Osteoblast (primary cell): ENCODE measurements around the gene AFDN. TPM values are rescaled to one million over a fixed set of nuclear protein-coding genes. Genes with fewer than 3 reads are reported as not detected.

Experiments
- DNase-seq: peaks from one replicate; pipeline ENCODE4 v3.0.0; 2011; ENCODE audit warnings: low spot score, mixed read lengths; ENCODE audit not compliant: insufficient read length; ENCODE audit errors: missing footprints
- H2AFZ ChIP-seq: 2 replicates; pipeline ENCODE4 v1.6.0; 2011; ENCODE audit warnings: mild to moderate bottlenecking, low read length
- H3K27ac ChIP-seq: 2 replicates; pipeline ENCODE4 v1.5.1; 2011; ENCODE audit warnings: mild to moderate bottlenecking, low read depth, low read length, moderate library complexity
- H3K27me3 ChIP-seq: 2 replicates; pipeline ENCODE4 v1.6.0; 2012; ENCODE audit warnings: mild to moderate bottlenecking, control low read depth, inconsistent platforms, low read length, moderate library complexity; ENCODE audit not compliant: insufficient read depth
- H3K36me3 ChIP-seq: 2 replicates; pipeline ENCODE4 v1.5.1; 2011; ENCODE audit warnings: mild to moderate bottlenecking, low read length, control low read depth, moderate library complexity; ENCODE audit not compliant: insufficient read depth
- H3K4me1 ChIP-seq: 2 replicates; pipeline ENCODE4 v1.5.1; 2011; ENCODE audit warnings: mild to moderate bottlenecking, low read length, control low read depth, moderate library complexity; ENCODE audit not compliant: insufficient read depth
- H3K4me2 ChIP-seq: 2 replicates; pipeline ENCODE4 v1.6.0; 2011; ENCODE audit warnings: mild to moderate bottlenecking, low read length; ENCODE audit not compliant: insufficient read depth
- H3K4me3 ChIP-seq: fragments of 200-600 bp; sonication (generic); 3 replicates; pipeline ENCODE4 v1.5.1; 2012; ENCODE audit warnings: mild to moderate bottlenecking, low read length, inconsistent platforms; ENCODE audit not compliant: insufficient read depth
- H3K79me2 ChIP-seq: 2 replicates; pipeline ENCODE4 v1.6.0; 2012; ENCODE audit warnings: mild to moderate bottlenecking, low read length, control low read depth, inconsistent platforms; ENCODE audit not compliant: insufficient read depth
- H3K9me3 ChIP-seq: 2 replicates; pipeline ENCODE4 v1.5.1; 2011; ENCODE audit warnings: low read depth, low read length, control low read depth
- H4K20me1 ChIP-seq: 2 replicates; pipeline ENCODE4 v1.6.0; 2012; ENCODE audit warnings: mild to moderate bottlenecking, low read length, control low read depth; ENCODE audit not compliant: insufficient read depth
- total RNA-seq: library from RNA; depleted of rRNA; stranded (reverse); fragments of >200 nt; gene quantifications from 2 replicates; pipeline ENCODE4 v1.2.3, GENCODE V29; 2012
- TF ChIP-seq, protein P1 (sequence below): IDR thresholded peaks from 2 replicates; pipeline ENCODE4 v1.5.1; 2011; ENCODE audit warnings: mild to moderate bottlenecking, low read depth, low read length, moderate library complexity; ENCODE audit errors: extremely low read depth

Gene AFDN
- total RNA-seq, 1 donor, result 52.5 TPM

DNA sequence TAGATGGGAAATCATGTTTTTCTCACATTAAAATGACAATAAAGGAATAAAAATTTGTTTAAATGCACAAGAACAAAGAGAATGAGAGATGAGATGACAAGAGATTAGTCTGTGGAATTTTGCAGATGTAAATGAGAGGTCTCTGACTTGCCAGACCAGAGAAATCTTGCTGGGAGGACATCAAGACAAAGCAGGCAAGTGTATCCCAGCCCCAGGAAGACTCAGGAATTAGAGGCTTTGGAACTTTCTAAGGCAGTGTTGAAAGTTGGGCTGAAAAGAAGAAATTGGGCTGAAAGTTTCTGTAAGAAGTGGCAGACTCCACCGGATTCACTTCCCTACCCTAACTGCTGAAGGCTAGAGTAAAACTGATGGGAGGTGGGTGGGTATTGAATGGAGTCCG is 54.6 kb downstream of the AFDN start:
- TF ChIP-seq, protein P1, sequence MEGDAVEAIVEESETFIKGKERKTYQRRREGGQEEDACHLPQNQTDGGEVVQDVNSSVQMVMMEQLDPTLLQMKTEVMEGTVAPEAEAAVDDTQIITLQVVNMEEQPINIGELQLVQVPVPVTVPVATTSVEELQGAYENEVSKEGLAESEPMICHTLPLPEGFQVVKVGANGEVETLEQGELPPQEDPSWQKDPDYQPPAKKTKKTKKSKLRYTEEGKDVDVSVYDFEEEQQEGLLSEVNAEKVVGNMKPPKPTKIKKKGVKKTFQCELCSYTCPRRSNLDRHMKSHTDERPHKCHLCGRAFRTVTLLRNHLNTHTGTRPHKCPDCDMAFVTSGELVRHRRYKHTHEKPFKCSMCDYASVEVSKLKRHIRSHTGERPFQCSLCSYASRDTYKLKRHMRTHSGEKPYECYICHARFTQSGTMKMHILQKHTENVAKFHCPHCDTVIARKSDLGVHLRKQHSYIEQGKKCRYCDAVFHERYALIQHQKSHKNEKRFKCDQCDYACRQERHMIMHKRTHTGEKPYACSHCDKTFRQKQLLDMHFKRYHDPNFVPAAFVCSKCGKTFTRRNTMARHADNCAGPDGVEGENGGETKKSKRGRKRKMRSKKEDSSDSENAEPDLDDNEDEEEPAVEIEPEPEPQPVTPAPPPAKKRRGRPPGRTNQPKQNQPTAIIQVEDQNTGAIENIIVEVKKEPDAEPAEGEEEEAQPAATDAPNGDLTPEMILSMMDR, result no peak
- Histone ChIP-seq H3K4me1 (no peaks in the 10 kb centered on the region), H3K9me3 (no peaks in the 10 kb centered on the region), H3K27ac (no peak overlapping the region), H3K4me3 (no peak overlapping the region), H3K27me3 (no peaks in the 10 kb centered on the region), H4K20me1 (no peaks in the 10 kb centered on the region), H3K79me2 (no peaks in the 10 kb centered on the region), H2AFZ (no peak overlapping the region), H3K4me2 (no peak overlapping the region), H3K36me3 (no peaks in the 10 kb centered on the region)
- no peak for DNase-seq

DNA sequence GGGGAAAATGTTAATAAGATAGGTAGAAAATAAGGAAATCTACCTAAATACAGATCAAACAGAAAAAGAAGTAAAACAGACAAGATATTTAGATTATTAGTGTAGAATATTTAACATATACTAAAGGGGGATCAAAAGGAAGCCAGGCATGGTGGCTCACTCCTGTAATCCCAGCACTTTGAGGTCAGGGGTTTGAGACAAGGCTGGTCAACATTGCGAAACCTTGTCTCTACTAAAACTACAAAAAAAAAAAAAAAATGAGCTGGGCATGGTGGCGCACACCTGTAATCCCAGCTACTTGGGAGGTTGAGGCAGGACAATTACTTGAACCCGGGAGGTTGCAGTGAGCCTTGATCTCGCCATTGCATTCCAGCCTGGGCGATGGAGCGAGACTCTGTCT is 55.5 kb downstream of the AFDN start:
- Histone ChIP-seq H2AFZ (no peak overlapping the region), H3K36me3 (no peaks in the 10 kb centered on the region), H3K4me2 (no peak overlapping the region), H3K79me2 (no peaks in the 10 kb centered on the region), H4K20me1 (no peaks in the 10 kb centered on the region), H3K9me3 (no peaks in the 10 kb centered on the region), H3K27me3 (no peaks in the 10 kb centered on the region), H3K4me1 (no peaks in the 10 kb centered on the region), H3K4me3 (no peak overlapping the region), H3K27ac (no peak overlapping the region)
- TF ChIP-seq, protein P1, result no peak
- no peak for DNase-seq

DNA sequence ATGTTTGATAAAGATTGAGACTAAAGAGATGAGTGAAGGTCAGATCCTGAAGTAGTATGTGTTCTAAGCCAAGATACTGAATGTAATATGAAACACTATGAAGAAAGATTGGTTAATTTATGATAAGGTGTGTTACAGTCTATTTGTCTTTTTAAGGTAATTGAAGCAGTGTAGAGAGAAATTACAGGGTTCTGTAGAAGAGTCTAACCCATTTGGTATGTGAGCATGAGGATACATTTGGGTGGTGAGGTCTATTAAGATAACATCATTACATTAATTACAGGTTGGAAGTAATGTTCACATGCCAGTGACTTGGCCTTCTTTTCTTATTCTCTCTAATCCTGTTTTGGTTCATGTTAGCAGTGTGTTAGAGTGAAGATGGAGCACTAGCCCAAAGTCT is 61.4 kb downstream of the AFDN start:
- DNase-seq, result no peak
- H3K27me3 ChIP-seq, result no peaks in the 10 kb centered on the region
- no peak overlapping the region for H3K27ac ChIP-seq
- H3K79me2 ChIP-seq, result no peaks in the 10 kb centered on the region
- no peak overlapping the region for H3K4me3 ChIP-seq
- H3K36me3 ChIP-seq, result no peaks in the 10 kb centered on the region
- H3K9me3 ChIP-seq, result no peaks in the 10 kb centered on the region
- no peak overlapping the region for H2AFZ ChIP-seq
- H3K4me2 ChIP-seq, result no peak overlapping the region
- peaks cover 2% of the 10 kb centered on the region for H4K20me1 ChIP-seq
- TF ChIP-seq, protein P1, result no peak
- peaks cover 4% of the 10 kb centered on the region for H3K4me1 ChIP-seq

DNA sequence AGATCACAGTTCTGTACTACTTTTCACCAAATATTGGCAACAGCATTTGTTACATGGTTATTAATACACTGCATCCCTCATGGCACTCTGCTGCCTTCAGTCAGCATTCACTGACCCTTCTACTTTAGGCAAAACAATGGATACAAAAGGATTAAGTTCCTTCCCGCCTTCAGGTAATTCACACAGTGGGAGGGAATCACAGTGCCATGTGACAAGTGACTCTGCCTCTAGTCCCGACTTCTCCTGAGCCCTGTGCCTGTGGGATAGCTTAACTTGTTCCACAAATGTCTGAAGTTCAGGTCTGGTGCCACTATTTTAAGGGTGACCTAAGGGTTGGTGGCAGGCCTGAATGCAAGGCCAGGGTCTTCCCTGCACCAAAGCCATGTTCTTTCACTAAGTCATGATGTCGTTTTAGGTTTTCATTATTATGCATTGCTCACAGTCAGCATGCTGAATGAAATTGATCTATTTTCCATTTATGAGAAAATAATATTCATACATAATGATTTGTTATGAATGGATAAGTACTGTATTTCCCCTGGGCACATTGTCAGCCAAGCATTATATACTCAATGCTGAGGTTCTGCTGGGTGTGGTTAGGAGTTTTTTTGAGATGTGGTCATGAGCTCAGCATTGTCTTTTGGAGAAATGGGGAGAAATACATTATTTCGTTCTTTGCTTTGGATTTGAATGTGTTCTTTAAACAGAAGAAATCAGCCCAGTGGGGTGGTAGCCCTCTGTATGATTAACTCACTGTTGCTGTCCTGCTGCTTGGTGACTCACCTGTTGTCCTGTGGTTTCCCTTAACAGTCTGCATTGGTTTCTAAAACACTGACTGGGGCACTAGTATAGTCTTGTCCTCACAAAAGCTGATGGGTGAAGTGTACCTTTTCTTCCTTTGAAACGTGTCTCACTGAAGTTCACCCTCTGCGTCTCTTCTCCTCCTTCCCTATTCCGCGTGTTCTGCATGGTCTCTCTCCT is 66.4 kb downstream of the AFDN start:
- Histone ChIP-seq H3K4me2 (no peak overlapping the region), H2AFZ (no peak overlapping the region), H4K20me1 (peaks cover 2% of the 10 kb centered on the region), H3K9me3 (no peaks in the 10 kb centered on the region), H3K27me3 (no peaks in the 10 kb centered on the region), H3K4me3 (no peak overlapping the region), H3K4me1 (peaks cover 4% of the 10 kb centered on the region), H3K27ac (no peak overlapping the region), H3K36me3 (no peaks in the 10 kb centered on the region), H3K79me2 (no peaks in the 10 kb centered on the region)
- TF ChIP-seq, protein P1, result no peak
- DNase-seq, result peak; percentile 71
